Erythroblast (primary cell): Measurements from ENCODE around the gene SMIM20.

ENCODE experiments used
- GATA1 ChIP-seq: IDR thresholded peaks from 2 replicates; pipeline ENCODE4 v1.6.1; 2011; ENCODE audit warnings: low read depth, mild to moderate bottlenecking, control low read depth, low read length, moderate library complexity
- POLR2A ChIP-seq: IDR thresholded peaks from 2 replicates; pipeline ENCODE4 v1.6.1; 2011; ENCODE audit warnings: mild to moderate bottlenecking, low read length

DNA sequence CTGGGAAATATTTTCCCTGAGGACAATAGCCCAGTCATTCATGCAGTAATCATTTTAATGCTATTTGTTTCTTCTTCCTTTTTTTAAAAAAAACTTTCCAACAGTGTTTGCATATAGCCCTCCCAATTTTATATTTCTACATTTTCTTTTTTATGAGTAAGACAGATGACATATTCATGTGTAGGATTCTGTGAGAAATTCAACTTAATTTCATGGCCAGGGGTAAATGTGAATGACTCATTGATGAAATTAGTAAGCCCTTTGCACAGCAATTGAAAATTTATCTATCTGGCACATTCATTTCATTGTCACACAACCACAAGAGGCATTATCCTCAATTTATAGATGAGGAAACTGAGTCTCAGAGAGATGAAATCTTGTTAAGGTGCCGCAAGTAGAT lies 13.7 kb upstream of the SMIM20 start:
- TF ChIP-seq POLR2A, result no peak
- no peak for TF ChIP-seq GATA1
